ENCODE data around the gene ITFG2. TPM values are rescaled to one million over a fixed set of nuclear protein-coding genes. Genes with fewer than 3 reads are reported as not detected.
A peak's percentile ranks its signal among the peaks of the same experiment; 100 is the strongest.

The ITFG2 gene
- total and polyA plus RNA-seq, 7 experiments from 2014 or later = 50.4 to 156 (median 76.3) TPM

DNA sequence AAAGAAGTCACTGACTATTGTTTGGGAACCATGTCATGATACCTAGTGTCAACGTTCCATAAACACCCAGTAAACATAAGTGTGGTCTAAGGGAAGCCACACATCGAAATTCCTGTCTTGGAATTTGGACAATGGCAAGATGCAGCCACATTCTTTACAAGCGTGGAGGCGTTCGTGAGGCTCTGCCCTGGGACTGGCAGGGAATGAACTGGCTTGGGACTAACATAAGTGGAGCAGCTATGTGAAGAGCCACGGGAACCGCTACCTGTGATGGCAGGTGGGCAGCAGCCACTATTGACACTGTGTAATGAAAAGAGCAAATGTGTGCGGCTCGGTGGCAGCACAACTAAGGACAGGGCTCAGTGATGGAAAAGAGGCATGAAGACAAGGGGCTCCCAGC is 32.3 kb downstream of the ITFG2 start:
- no peak for DNase-seq
- H3K27me3 ChIP-seq (ENCODE audit: control insufficient read depth in 2 of 2, insufficient read depth in 2 of 2, low read length in 2 of 2) = no peaks in the 10 kb centered on the region
- Mint-ChIP-seq H3K4me3 (no peak overlapping the region), H3K36me3 (peaks cover 5 to 53% (median 13%) of the 10 kb centered on the region in 5 donors), H3K27ac (no peak overlapping the region), H3K4me1 (peaks cover 0 to 7% (median 0%) of the 10 kb centered on the region in 7 donors), H3K9me3 (no peaks in the 10 kb centered on the region), H3K27me3 (no peaks in the 10 kb centered on the region)
- intact Hi-C loops (cut with micrococcal nuclease) = no loop called here
- ChIA-PET POLR2A (interaction anchor here (0.9 kb wide), 1 partner anchor 8 kb away, joined by 3 read pairs; no protein-coding TSS in a partner anchor), CTCF (interaction anchor here (0.8 kb wide), 1 partner anchor 99 kb away, joined by 7 read pairs; no protein-coding TSS in a partner anchor)
- H3K4me1 ChIP-seq (ENCODE audit: control insufficient read depth in 2 of 2, insufficient read depth in 2 of 2, low read length in 2 of 2) = no peaks in the 10 kb centered on the region
- no peak overlapping the region for H3K27ac ChIP-seq (ENCODE audit: low read depth, low read length)
- no peak for ATAC-seq
- H3K4me3 ChIP-seq (ENCODE audit: low read length) = no peak overlapping the region
- H3K36me3 ChIP-seq (ENCODE audit: control insufficient read depth in 2 of 3, insufficient read depth in 3 of 3, low read length in 3 of 3) = peaks cover 0 to 68% (median 0%) of the 10 kb centered on the region in 3 experiments
- no peaks in the 10 kb centered on the region for H3K9me3 ChIP-seq (ENCODE audit: control insufficient read depth in 2 of 3, low read length in 3 of 3)

DNA sequence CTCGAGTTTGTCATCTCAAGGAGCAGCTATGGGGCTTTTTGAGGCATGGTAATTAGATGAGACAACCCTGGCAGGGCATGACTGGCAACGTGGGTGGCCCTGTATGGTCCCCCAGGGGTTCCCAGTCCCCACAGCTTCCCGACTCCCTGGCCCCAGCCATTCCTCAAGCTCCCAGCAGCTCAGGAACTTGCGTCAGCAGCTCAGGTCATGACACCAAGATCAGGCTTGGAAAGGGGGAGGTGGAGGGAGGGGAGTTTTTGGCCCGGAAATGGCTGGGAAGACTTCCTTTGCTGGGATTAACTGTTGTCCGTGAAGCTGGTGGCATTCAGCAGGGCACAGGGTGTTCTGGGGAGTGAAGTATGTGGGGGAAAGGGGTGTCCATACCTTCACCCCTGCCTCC is 32.8 kb downstream of the ITFG2 start:
- peaks cover 0 to 64% (median 0%) of the 10 kb centered on the region in 3 experiments for H3K36me3 ChIP-seq (ENCODE audit: control insufficient read depth in 2 of 3, insufficient read depth in 3 of 3, low read length in 3 of 3)
- Mint-ChIP-seq H3K9me3 (no peaks in the 10 kb centered on the region), H3K36me3 (peaks cover 5 to 52% (median 11%) of the 10 kb centered on the region in 5 donors), H3K4me1 (peaks cover 0 to 6% (median 0%) of the 10 kb centered on the region in 7 donors), H3K27me3 (no peaks in the 10 kb centered on the region), H3K4me3 (no peak overlapping the region), H3K27ac (no peak overlapping the region)
- ChIA-PET CTCF (interaction anchor here (0.8 kb wide), 1 partner anchor 99 kb away, joined by 7 read pairs; no protein-coding TSS in a partner anchor), POLR2A (interaction anchor here (0.7 to 0.9 kb wide), 2 partner anchors 8 to 194 kb away, joined by 3 read pairs; no protein-coding TSS in a partner anchor)
- H3K9me3 ChIP-seq (ENCODE audit: control insufficient read depth in 2 of 3, low read length in 3 of 3) = no peaks in the 10 kb centered on the region
- ATAC-seq (no peak), DNase-seq (no peak)
- no peaks in the 10 kb centered on the region for H3K27me3 ChIP-seq (ENCODE audit: control insufficient read depth in 2 of 2, insufficient read depth in 2 of 2, low read length in 2 of 2)
- no peaks in the 10 kb centered on the region for H3K4me1 ChIP-seq (ENCODE audit: control insufficient read depth in 2 of 2, insufficient read depth in 2 of 2, low read length in 2 of 2)
- intact Hi-C loops (cut with micrococcal nuclease) = no loop called here
- H3K4me3 ChIP-seq (ENCODE audit: low read length) = no peak overlapping the region
- no peak overlapping the region for H3K27ac ChIP-seq (ENCODE audit: low read depth, low read length)

DNA sequence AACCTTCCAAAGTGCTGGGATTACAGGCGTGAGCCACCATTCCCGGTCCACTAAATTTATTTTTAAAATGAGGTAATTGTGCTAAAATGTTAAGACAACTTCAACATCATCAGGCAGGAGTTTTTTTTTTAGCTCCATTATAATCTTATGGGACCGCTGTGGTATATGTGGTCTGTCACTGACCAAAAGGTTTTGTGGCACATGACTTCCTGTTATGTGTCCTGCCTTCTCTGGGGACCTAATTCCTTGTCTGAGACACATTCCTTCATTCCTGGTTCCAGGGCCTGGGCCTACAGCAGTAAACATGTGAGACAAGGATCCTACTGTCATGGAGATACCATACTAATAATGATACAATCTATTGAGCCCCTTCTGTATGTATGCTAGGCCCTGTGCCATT is 39.5 kb downstream of the ITFG2 start:
- Histone ChIP-seq H3K9me3 (ENCODE audit: control insufficient read depth in 2 of 3, low read length in 3 of 3) (no peaks in the 10 kb centered on the region), H3K4me3 (ENCODE audit: low read length) (no peak overlapping the region), H3K27me3 (ENCODE audit: control insufficient read depth in 2 of 2, insufficient read depth in 2 of 2, low read length in 2 of 2) (no peaks in the 10 kb centered on the region), H3K36me3 (ENCODE audit: control insufficient read depth in 2 of 3, insufficient read depth in 3 of 3, low read length in 3 of 3) (peaks cover 0 to 27% (median 0%) of the 10 kb centered on the region in 3 experiments), H3K4me1 (ENCODE audit: control insufficient read depth in 2 of 2, insufficient read depth in 2 of 2, low read length in 2 of 2) (no peaks in the 10 kb centered on the region), H3K27ac (ENCODE audit: low read depth, low read length) (no peak overlapping the region)
- no peak for ATAC-seq
- intact Hi-C loops (cut with micrococcal nuclease) = loop anchor here in 1 of 2 donors (2.0 kb wide), 1 partner anchor 189 kb away; no protein-coding TSS in a partner anchor
- peaks cover 0 to 11% (median 3%) of the 10 kb centered on the region in 7 donors for H3K4me1 Mint-ChIP-seq
- peaks cover 0 to 40% (median 11%) of the 10 kb centered on the region in 5 donors for H3K36me3 Mint-ChIP-seq
- no peak for DNase-seq
- no peaks in the 10 kb centered on the region for H3K27me3 Mint-ChIP-seq
- CTCF ChIA-PET = no interaction called here
- H3K27ac Mint-ChIP-seq = peak overlapping the region in 2 of 9 donors; percentile 28 to 85
- H3K9me3 Mint-ChIP-seq = no peaks in the 10 kb centered on the region
- no peak overlapping the region for H3K4me3 Mint-ChIP-seq
- POLR2A ChIA-PET = no interaction called here

DNA sequence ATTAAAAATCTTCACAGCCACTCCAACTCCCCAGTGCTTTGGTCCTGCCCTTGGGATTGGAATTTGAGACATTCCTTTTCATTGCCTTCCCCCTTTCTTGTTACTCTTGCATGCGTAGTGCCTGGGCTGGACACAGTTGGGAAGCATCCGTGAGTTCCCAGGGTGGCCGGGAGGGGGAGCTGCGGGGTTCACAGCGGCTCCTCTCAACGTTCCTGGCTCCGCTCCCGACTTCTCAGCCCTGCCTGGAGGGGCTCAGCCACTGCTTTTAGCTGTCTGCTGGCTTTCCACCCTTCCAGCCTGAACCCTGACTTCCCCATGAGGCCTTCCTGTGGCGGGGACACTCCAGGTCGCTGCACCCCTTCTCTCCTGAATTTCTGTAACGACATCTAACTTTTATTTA is 41.2 kb downstream of the ITFG2 start:
- H3K9me3 Mint-ChIP-seq = no peaks in the 10 kb centered on the region
- DNase-seq (peak in 7 of 9 donors; percentile 12 to 56 (median 25)), ATAC-seq (peak; percentile 74)
- ChIA-PET CTCF (no interaction called here), POLR2A (interaction anchor here (0.7 kb wide), 1 partner anchor 1396 kb away, joined by 4 read pairs; no protein-coding TSS in a partner anchor)
- intact Hi-C loops (cut with micrococcal nuclease) = loop anchor here (1.0 to 2.0 kb wide), 2 partner anchors 91 to 187 kb away; no protein-coding TSS in a partner anchor
- H3K27me3 Mint-ChIP-seq = no peaks in the 10 kb centered on the region
- peaks cover 0 to 34% (median 0%) of the 10 kb centered on the region in 3 experiments for H3K36me3 ChIP-seq (ENCODE audit: control insufficient read depth in 2 of 3, insufficient read depth in 3 of 3, low read length in 3 of 3)
- no peaks in the 10 kb centered on the region for H3K4me1 ChIP-seq (ENCODE audit: control insufficient read depth in 2 of 2, insufficient read depth in 2 of 2, low read length in 2 of 2)
- peaks cover 0 to 26% (median 6%) of the 10 kb centered on the region in 5 donors for H3K36me3 Mint-ChIP-seq
- H3K4me1 Mint-ChIP-seq = peaks cover 0 to 5% (median 2%) of the 10 kb centered on the region in 7 donors
- H3K9me3 ChIP-seq (ENCODE audit: control insufficient read depth in 2 of 3, low read length in 3 of 3) = no peaks in the 10 kb centered on the region
- no peak overlapping the region for H3K27ac ChIP-seq (ENCODE audit: low read depth, low read length)
- H3K27ac Mint-ChIP-seq = peak overlapping the region in 2 of 9 donors; percentile 33 to 43
- no peak overlapping the region for H3K4me3 ChIP-seq (ENCODE audit: low read length)
- H3K27me3 ChIP-seq (ENCODE audit: control insufficient read depth in 2 of 2, insufficient read depth in 2 of 2, low read length in 2 of 2) = no peaks in the 10 kb centered on the region
- H3K4me3 Mint-ChIP-seq = no peak overlapping the region

DNA sequence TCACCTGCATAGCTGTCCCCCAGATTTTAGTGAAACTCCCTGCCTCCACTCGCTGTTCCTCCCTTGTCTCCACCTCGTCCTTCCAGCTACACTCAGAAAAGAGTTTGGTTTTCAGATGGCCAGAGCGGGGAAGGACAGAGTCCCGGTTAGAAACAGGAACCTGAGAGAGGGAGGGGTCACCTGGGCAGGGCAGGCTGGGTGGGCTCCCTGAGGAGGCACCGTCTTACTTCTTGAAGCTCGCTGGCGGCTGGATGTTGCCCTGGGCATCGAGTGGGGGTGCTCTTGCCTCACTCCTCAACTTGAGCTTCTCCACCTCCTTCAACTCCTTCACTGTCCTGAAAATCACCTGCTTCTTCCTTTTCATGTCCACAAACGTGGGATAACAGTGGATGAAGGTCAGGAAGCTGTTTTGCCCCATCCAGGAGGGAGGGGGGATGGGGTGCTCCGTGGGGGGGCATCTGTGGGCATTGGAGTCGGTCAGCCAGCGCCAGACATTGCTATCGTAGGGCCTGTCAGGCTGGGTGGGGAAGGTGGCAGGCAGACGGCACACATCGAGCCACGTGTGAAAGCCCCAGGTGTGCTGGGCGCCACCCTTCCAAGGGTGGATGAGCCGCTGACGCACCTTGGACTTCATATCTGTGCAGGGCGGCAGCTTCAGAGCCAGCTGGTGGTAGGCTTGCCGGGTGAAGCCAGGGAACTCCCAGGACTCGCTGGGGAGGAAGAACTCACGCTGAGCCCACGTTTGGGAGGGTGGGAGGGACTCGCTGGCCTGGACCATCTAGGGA is 42.4 kb downstream of the ITFG2 start:
- H3K9me3 Mint-ChIP-seq = no peaks in the 10 kb centered on the region
- ATAC-seq (no peak), DNase-seq (no peak)
- no peak overlapping the region for H3K27ac ChIP-seq (ENCODE audit: low read depth, low read length)
- ChIA-PET POLR2A (no interaction called here), CTCF (interaction anchor here (0.6 kb wide), 2 partner anchors 9 to 1725 kb away, joined by 3 read pairs; no protein-coding TSS in a partner anchor)
- H3K27ac Mint-ChIP-seq = no peak overlapping the region
- peaks cover 0 to 18% (median 6%) of the 10 kb centered on the region in 5 donors for H3K36me3 Mint-ChIP-seq
- H3K36me3 ChIP-seq (ENCODE audit: control insufficient read depth in 2 of 3, insufficient read depth in 3 of 3, low read length in 3 of 3) = peaks cover 0 to 31% (median 0%) of the 10 kb centered on the region in 3 experiments
- H3K4me1 Mint-ChIP-seq = peaks cover 0 to 5% (median 2%) of the 10 kb centered on the region in 7 donors
- H3K4me3 ChIP-seq (ENCODE audit: low read length) = no peak overlapping the region
- H3K27me3 ChIP-seq (ENCODE audit: control insufficient read depth in 2 of 2, insufficient read depth in 2 of 2, low read length in 2 of 2) = no peaks in the 10 kb centered on the region
- H3K9me3 ChIP-seq (ENCODE audit: control insufficient read depth in 2 of 3, low read length in 3 of 3) = no peaks in the 10 kb centered on the region
- H3K4me3 Mint-ChIP-seq = no peak overlapping the region
- H3K27me3 Mint-ChIP-seq = no peaks in the 10 kb centered on the region
- H3K4me1 ChIP-seq (ENCODE audit: control insufficient read depth in 2 of 2, insufficient read depth in 2 of 2, low read length in 2 of 2) = no peaks in the 10 kb centered on the region
- intact Hi-C loops (cut with micrococcal nuclease) = no loop called here

DNA sequence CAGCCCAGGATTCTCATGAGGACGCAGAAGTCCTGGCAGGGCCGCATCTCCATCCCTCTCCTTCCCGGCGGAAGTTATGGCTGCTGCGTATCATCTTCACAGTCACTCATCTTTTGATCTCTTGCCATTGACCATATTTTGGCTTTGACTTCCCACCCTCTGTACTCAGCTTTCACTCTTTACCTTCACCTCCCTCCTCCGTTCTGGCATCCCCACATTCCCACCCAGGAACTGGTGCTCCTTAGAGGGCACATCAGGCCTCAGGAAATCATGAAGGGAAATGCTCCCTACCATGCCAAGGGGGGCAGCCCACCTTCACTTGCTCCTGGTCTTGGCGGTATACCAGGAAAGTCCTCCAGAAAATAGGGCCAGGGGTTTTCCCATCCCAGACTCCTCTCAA is 43.1 kb downstream of the ITFG2 start:
- ChIA-PET POLR2A (no interaction called here), CTCF (no interaction called here)
- Mint-ChIP-seq H3K27me3 (no peaks in the 10 kb centered on the region), H3K9me3 (no peaks in the 10 kb centered on the region), H3K36me3 (peaks cover 0 to 21% (median 8%) of the 10 kb centered on the region in 5 donors), H3K27ac (peak overlapping the region in 1 of 9 donors; percentile 87), H3K4me1 (peaks cover 0 to 5% (median 2%) of the 10 kb centered on the region in 7 donors), H3K4me3 (no peak overlapping the region)
- Histone ChIP-seq H3K9me3 (ENCODE audit: control insufficient read depth in 2 of 3, low read length in 3 of 3) (no peaks in the 10 kb centered on the region), H3K36me3 (ENCODE audit: control insufficient read depth in 2 of 3, insufficient read depth in 3 of 3, low read length in 3 of 3) (peaks cover 0 to 31% (median 0%) of the 10 kb centered on the region in 3 experiments), H3K4me1 (ENCODE audit: control insufficient read depth in 2 of 2, insufficient read depth in 2 of 2, low read length in 2 of 2) (no peaks in the 10 kb centered on the region), H3K4me3 (ENCODE audit: low read length) (no peak overlapping the region), H3K27ac (ENCODE audit: low read depth, low read length) (no peak overlapping the region), H3K27me3 (ENCODE audit: control insufficient read depth in 2 of 2, insufficient read depth in 2 of 2, low read length in 2 of 2) (no peaks in the 10 kb centered on the region)
- intact Hi-C loops (cut with micrococcal nuclease) = no loop called here
- DNase-seq (no peak), ATAC-seq (no peak)
